PC-9 (cell line): ENCODE data around the gene GNE.
"Not testable (repeated sequence)": the region's sequence is repeated elsewhere in the genome, so short reads cannot be mapped to it uniquely, and the experiment has no call there.

Source experiments
- EZH2 ChIP-seq: fragments of 200-600 bp; sonication (generic); IDR thresholded peaks from 2 replicates; pipeline ENCODE4 v1.8.0; 2017; ENCODE audit warnings: antibody characterized with exemption, low read depth
- TF ChIP-seq, protein P1 (sequence below): fragments of 200-600 bp; sonication (generic); conservative IDR thresholded peaks from 2 replicates; pipeline ENCODE4 v1.6.1; 2017; ENCODE audit warnings: mixed run types, antibody characterized with exemption, mild to moderate bottlenecking, moderate library complexity

DNA sequence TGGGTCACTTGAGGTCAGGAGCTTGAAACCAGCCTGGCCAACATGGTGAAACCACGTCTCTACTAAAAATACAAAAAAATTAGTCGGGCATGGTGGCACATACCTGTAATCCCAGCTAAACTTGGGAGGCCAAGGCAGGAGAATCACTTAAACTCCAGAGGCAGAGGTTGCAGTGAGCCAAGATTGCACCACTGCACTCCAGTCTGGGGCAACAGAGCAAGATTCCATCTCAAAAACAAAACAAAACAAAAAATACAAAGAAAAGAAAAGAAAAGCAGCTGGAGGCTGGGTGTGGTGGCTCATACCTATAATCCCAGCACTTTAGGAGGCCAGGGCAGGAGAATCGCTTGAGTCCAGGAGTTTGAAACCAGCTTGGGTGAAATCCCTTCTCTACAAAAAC lies 36.7 kb upstream of the GNE start:
- not testable (repeated sequence) for TF ChIP-seq EZH2
- TF ChIP-seq, protein P1, sequence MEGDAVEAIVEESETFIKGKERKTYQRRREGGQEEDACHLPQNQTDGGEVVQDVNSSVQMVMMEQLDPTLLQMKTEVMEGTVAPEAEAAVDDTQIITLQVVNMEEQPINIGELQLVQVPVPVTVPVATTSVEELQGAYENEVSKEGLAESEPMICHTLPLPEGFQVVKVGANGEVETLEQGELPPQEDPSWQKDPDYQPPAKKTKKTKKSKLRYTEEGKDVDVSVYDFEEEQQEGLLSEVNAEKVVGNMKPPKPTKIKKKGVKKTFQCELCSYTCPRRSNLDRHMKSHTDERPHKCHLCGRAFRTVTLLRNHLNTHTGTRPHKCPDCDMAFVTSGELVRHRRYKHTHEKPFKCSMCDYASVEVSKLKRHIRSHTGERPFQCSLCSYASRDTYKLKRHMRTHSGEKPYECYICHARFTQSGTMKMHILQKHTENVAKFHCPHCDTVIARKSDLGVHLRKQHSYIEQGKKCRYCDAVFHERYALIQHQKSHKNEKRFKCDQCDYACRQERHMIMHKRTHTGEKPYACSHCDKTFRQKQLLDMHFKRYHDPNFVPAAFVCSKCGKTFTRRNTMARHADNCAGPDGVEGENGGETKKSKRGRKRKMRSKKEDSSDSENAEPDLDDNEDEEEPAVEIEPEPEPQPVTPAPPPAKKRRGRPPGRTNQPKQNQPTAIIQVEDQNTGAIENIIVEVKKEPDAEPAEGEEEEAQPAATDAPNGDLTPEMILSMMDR = not testable (repeated sequence)
